Measurements from ENCODE around the gene PPWD1. TPM values are rescaled to one million over a fixed set of nuclear protein-coding genes. Genes with fewer than 3 reads are reported as not detected.

Gene PPWD1
- polyA plus RNA-seq, 1 of the 3 experiments (the other 2 are of a cell fraction): 6.0 TPM

- TF ChIP-seq, protein P1, sequence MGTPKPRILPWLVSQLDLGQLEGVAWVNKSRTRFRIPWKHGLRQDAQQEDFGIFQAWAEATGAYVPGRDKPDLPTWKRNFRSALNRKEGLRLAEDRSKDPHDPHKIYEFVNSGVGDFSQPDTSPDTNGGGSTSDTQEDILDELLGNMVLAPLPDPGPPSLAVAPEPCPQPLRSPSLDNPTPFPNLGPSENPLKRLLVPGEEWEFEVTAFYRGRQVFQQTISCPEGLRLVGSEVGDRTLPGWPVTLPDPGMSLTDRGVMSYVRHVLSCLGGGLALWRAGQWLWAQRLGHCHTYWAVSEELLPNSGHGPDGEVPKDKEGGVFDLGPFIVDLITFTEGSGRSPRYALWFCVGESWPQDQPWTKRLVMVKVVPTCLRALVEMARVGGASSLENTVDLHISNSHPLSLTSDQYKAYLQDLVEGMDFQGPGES (IDR thresholded peaks at IDR 0.05; ENCODE audit: low read depth, low read length): no peak
- TF ChIP-seq TEAD4 (IDR thresholded peaks at IDR 0.05; ENCODE audit: borderline replicate concordance, insufficient read depth): no peak
Observed at GRCh38 chr5:65553941-65554340, 9.2 kb upstream of the PPWD1 start (continued).

- Histone ChIP-seq H3K9me3 (no peaks in the 10 kb centered on the region), H3K4me1 (ENCODE audit: control insufficient read depth in 1 of 2, insufficient read depth in 2 of 2, low read depth in 1 of 2, low read length in 1 of 2) (no peaks in the 10 kb centered on the region), H3K27ac (ENCODE audit: low read depth in 2 of 2, low read length in 1 of 2) (no peak overlapping the region; a peak in 1 of 4 replicates), H3K9me2 (no peaks in the 10 kb centered on the region), H3K36me3 (replicated peaks in 1 of 2; ENCODE audit: control insufficient read depth in 1 of 2, insufficient read depth in 2 of 2, low read length in 1 of 2) (peaks cover 10 to 25% of the 10 kb centered on the region in 2 experiments), H3K27me3 (ENCODE audit: insufficient read depth) (no peaks in the 10 kb centered on the region), H3K4me2 (no peak overlapping the region), H3K79me2 (ENCODE audit: insufficient read depth) (peaks cover 43% of the 10 kb centered on the region), H3F3A (replicated peaks; ENCODE audit: insufficient read depth) (no peaks in the 10 kb centered on the region), H4K20me1 (ENCODE audit: insufficient read depth) (no peaks in the 10 kb centered on the region), H3K4me3 (ENCODE audit: low read depth in 2 of 2, low read length in 1 of 2) (no peak overlapping the region), H2AFZ (ENCODE audit: low read depth) (no peak overlapping the region; the same call in 1 of the 2 replicates), H3K9ac (no peak overlapping the region)
- DNase-seq: no peak
- no peak for TF ChIP-seq NFIC (IDR thresholded peaks at IDR 0.05; ENCODE audit: borderline replicate concordance)
- TF ChIP-seq EZH2phosphoT487 (IDR thresholded peaks at IDR 0.05; ENCODE audit: borderline replicate concordance, low read depth): no peak
- TF ChIP-seq, protein P2, sequence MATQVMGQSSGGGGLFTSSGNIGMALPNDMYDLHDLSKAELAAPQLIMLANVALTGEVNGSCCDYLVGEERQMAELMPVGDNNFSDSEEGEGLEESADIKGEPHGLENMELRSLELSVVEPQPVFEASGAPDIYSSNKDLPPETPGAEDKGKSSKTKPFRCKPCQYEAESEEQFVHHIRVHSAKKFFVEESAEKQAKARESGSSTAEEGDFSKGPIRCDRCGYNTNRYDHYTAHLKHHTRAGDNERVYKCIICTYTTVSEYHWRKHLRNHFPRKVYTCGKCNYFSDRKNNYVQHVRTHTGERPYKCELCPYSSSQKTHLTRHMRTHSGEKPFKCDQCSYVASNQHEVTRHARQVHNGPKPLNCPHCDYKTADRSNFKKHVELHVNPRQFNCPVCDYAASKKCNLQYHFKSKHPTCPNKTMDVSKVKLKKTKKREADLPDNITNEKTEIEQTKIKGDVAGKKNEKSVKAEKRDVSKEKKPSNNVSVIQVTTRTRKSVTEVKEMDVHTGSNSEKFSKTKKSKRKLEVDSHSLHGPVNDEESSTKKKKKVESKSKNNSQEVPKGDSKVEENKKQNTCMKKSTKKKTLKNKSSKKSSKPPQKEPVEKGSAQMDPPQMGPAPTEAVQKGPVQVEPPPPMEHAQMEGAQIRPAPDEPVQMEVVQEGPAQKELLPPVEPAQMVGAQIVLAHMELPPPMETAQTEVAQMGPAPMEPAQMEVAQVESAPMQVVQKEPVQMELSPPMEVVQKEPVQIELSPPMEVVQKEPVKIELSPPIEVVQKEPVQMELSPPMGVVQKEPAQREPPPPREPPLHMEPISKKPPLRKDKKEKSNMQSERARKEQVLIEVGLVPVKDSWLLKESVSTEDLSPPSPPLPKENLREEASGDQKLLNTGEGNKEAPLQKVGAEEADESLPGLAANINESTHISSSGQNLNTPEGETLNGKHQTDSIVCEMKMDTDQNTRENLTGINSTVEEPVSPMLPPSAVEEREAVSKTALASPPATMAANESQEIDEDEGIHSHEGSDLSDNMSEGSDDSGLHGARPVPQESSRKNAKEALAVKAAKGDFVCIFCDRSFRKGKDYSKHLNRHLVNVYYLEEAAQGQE (IDR thresholded peaks at IDR 0.05; ENCODE audit: low read depth, low read length): no peak
- TF ChIP-seq FOSL2 (IDR thresholded peaks at IDR 0.05; ENCODE audit: borderline replicate concordance, low read depth): no peak
- no peak for TF ChIP-seq ELF1 (IDR thresholded peaks at IDR 0.05)
- no peak for TF ChIP-seq SIN3A (IDR thresholded peaks at IDR 0.05; ENCODE audit: borderline replicate concordance, low read depth, low read length)
- no peak for TF ChIP-seq GATA2 (CRISPR knock-in tag; IDR thresholded peaks at IDR 0.05)
- TF ChIP-seq CHD2 (IDR thresholded peaks at IDR 0.05; ENCODE audit: low read length, partially characterized antibody): no peak
- TF ChIP-seq GABPA (IDR thresholded peaks at IDR 0.05; ENCODE audit: low read depth): no peak
- ChIA-PET POLR2A (no interaction called here), CTCF (no interaction called here)
Observed at GRCh38 chr5:65555287-65555686, 7.8 kb upstream of the PPWD1 start.

DNA sequence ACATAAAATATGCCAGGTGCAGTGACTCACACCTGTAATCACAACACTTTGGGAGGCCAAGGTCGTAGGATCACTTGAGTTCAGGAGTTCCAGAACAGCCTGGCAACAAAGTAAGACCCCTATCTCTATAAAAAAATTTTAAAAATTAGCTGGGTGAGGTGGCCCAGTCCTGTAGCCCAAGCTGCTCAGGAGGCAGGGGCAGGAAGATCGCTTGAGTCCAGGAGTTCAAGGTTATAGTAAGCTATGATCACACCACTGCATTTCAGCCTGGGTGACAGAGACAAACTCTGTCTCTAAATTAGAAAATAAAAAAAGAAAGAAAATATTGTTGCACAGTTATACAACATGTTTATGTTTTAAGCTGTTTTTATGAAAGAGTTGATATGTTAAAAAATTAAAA is 6.9 kb upstream of the PPWD1 start:
- H3K4me3 ChIP-seq (ENCODE audit: low read depth in 2 of 2, low read length in 1 of 2): no peak overlapping the region
- CTCF ChIA-PET: no interaction called here
- 88% methylated on average over 2 of the region's 2 CpGs for WGBS (ENCODE audit: low lambda C conversion rate)
- no peak for DNase-seq
- no peak for TF ChIP-seq FOXJ3 (CRISPR knock-in tag; IDR thresholded peaks at IDR 0.05)
- H3K4me2 ChIP-seq: no peak overlapping the region
- no peaks in the 10 kb centered on the region for H3K4me1 ChIP-seq (ENCODE audit: control insufficient read depth in 1 of 2, insufficient read depth in 2 of 2, low read depth in 1 of 2, low read length in 1 of 2)
- H3K79me2 ChIP-seq (ENCODE audit: insufficient read depth): peaks cover 52% of the 10 kb centered on the region
- no peaks in the 10 kb centered on the region for H3K27me3 ChIP-seq (ENCODE audit: insufficient read depth)
- POLR2A ChIA-PET: no interaction called here
- no peaks in the 10 kb centered on the region for H3F3A ChIP-seq (replicated peaks; ENCODE audit: insufficient read depth)
- H3K9me3 ChIP-seq: no peaks in the 10 kb centered on the region
- no peaks in the 10 kb centered on the region for H3K9me2 ChIP-seq
- H3K9ac ChIP-seq: no peak overlapping the region
- H3K36me3 ChIP-seq (replicated peaks in 1 of 2; ENCODE audit: control insufficient read depth in 1 of 2, insufficient read depth in 2 of 2, low read length in 1 of 2): peaks cover 10 to 22% of the 10 kb centered on the region in 2 experiments
- no peak overlapping the region for H2AFZ ChIP-seq (ENCODE audit: low read depth)
- H3K27ac ChIP-seq (ENCODE audit: low read depth in 2 of 2, low read length in 1 of 2): no peak overlapping the region
- H4K20me1 ChIP-seq (ENCODE audit: insufficient read depth): no peaks in the 10 kb centered on the region
